T47D (cell line): ENCODE results near the gene CLCNKB.
"Not testable (repeated sequence)": the region's sequence is repeated elsewhere in the genome, so short reads cannot be mapped to it uniquely, and the experiment has no call there.

ENCODE experiments used
- DNase-seq, 2 experiments: peaks; one replicate each; pipeline versions ENCODE4 v3.0.0 to v3.0.0-alpha.2; 2011 to 2012; ENCODE audit warnings: low read depth in 1 of 2, low spot score in 1 of 2
- JUND ChIP-seq: IDR thresholded peaks from 2 replicates; pipeline ENCODE4 v1.6.1; 2012; ENCODE audit warnings: low read depth
- in situ Hi-C: cut with HindIII; loops from 2 replicates; pipeline ENCODE4 v1.10.0; 2016; ENCODE audit warnings: low sequenced_read_pairs, low pct_unique_long_range_greater_than_20kb

The CLCNKB gene

GRCh38 chr1:16043521-16043920 is at the start of gene CLCNKB:
TSS of gene CLCNKB (plus strand) at chr1:16043782. CDS start at chr1:16044493, 711 bp downstream.
- in situ Hi-C loops: no loop called here
- TF ChIP-seq JUND: no peak

GRCh38 chr1:15994081-15994480 is 49.5 kb upstream of the CLCNKB start:
- TF ChIP-seq JUND: no peak
- in situ Hi-C loops: no loop called here
- DNase-seq: no peak

More at GRCh38 chr1:16043521-16043920, at the start of gene CLCNKB:
- no peak for DNase-seq

- in situ Hi-C loops: no loop called here
- no peak for TF ChIP-seq JUND
- peak; percentile 50 to 69 for DNase-seq
Measured at GRCh38 chr1:15994590-15995351, 48.8 kb upstream of the CLCNKB start.

- no peak for TF ChIP-seq JUND
- in situ Hi-C loops: no loop called here
- DNase-seq: no peak
Measured at GRCh38 chr1:15997076-15997585, 46.5 kb upstream of the CLCNKB start.

- no peak for TF ChIP-seq JUND
- DNase-seq: no peak
- in situ Hi-C loops: no loop called here
Measured at GRCh38 chr1:15997637-15998280, 45.8 kb upstream of the CLCNKB start.

- TF ChIP-seq JUND: no peak
- DNase-seq: no peak
Measured at GRCh38 chr1:15998929-15999328, 44.7 kb upstream of the CLCNKB start.

GRCh38 chr1:16001274-16001673 is 42.3 kb upstream of the CLCNKB start:
- in situ Hi-C loops, DNase-seq: not testable (repeated sequence)

More at GRCh38 chr1:15998929-15999328, 44.7 kb upstream of the CLCNKB start:
- in situ Hi-C loops: no loop called here

- TF ChIP-seq JUND: no peak
- in situ Hi-C loops: no loop called here
- DNase-seq: no peak
Measured at GRCh38 chr1:16005597-16005996, 38.0 kb upstream of the CLCNKB start.

- DNase-seq: no peak
- TF ChIP-seq JUND: no peak
- in situ Hi-C loops: no loop called here
Measured at GRCh38 chr1:16006010-16006409, 37.6 kb upstream of the CLCNKB start.

GRCh38 chr1:16006552-16007485 is 36.8 kb upstream of the CLCNKB start:
- peak in 1 of 2 experiments; percentile 81 for DNase-seq
- no peak for TF ChIP-seq JUND
- in situ Hi-C loops: no loop called here

- TF ChIP-seq JUND: no peak
- DNase-seq: no peak
- in situ Hi-C loops: no loop called here
Measured at GRCh38 chr1:16007671-16008341, 35.8 kb upstream of the CLCNKB start.

GRCh38 chr1:16009030-16009460 is 34.5 kb upstream of the CLCNKB start:
- in situ Hi-C loops: no loop called here
- TF ChIP-seq JUND: no peak
- peak; percentile 49 to 75 for DNase-seq
